Testis (tissue), 2 donors: ENCODE measurements around the gene EWSR1.

Experiments used
- CTCF ChIP-seq, 3 experiments: fragments of 450-650 bp in 2 of 3; fragments of 200-600 bp in 1 of 3; sonication (generic) in 1 of 3; IDR thresholded peaks; one replicate each; pipeline ENCODE4 v1.5.1; 2016 to 2019; ENCODE audit warnings: antibody characterized with exemption in 3 of 3, mild to moderate bottlenecking in 2 of 3, moderate library complexity in 1 of 3
- POLR2A ChIP-seq: fragments of 450-650 bp; IDR thresholded peaks from one replicate; pipeline ENCODE4 v1.6.1; 2017; ENCODE audit warnings: antibody characterized with exemption, mild to moderate bottlenecking, moderate library complexity

DNA sequence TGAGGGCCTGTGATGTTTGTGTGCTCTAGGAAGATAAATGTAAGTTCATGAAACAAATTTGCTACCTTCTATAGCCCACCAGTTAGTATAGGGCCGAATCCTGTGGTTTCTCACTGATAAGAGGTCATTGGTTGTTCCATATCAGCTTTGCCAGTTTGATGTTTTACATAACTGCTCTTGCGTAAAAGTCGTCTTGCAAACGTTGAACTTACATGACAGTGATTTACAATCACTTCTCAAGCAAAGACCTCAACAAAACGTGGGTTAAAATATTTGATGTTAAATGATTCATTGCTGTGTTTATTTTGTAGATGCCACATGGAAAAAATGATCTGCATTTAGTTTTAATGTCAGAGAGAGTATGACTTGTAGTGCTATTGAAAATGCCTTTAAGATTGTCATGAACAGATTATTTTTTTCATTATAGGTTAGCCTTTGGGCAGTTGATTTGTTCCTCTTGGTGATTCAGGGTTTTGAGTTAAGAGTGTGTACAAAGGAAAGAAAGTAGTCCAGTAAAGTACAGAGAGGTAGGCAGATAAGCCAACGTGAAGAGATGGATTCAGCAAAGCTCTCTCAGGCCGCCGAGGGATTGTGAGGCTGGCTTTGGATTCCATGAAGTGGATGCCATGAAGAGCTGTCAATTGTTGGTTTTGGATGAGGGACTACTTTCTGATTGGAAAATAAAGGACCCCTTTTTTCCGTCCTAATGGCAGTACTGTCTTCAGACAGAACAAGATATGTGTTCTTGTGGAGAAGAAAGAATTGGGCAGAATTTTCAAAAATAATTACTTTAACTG, 2.6 kb downstream of the EWSR1 start:
- TF ChIP-seq CTCF (IDR thresholded peaks at IDR 0.05) (no peak), POLR2A (no peak)
